GM19035 (cell line): Measurements from ENCODE around the gene UBR4.
"Not testable (repeated sequence)": the region's sequence is repeated elsewhere in the genome, so short reads cannot be mapped to it uniquely, and the experiment has no call there.

Experiments
- ATAC-seq: cut with Tn5 transposase; IDR thresholded peaks from one replicate; pipeline ENCODE4 v1.9.1; 2021; ENCODE audit not compliant: unreplicated experiment

Gene UBR4

GRCh38 chr1:19209990-19210771, at the start of gene UBR4:
TSS of gene UBR4 (minus strand) at chr1:19210266. CDS start at chr1:19210248, 18 bp downstream.
- ATAC-seq, result peak; percentile 89

GRCh38 chr1:19258353-19258752, 48.3 kb upstream of the UBR4 start:
- no peak for ATAC-seq

GRCh38 chr1:19257178-19257914, 47.3 kb upstream of the UBR4 start:
- ATAC-seq, result no peak

- not testable (repeated sequence) for ATAC-seq
Measured at GRCh38 chr1:19256301-19256700, 46.2 kb upstream of the UBR4 start.

GRCh38 chr1:19255288-19255687, 45.2 kb upstream of the UBR4 start:
- no peak for ATAC-seq

- ATAC-seq, result no peak
Measured at GRCh38 chr1:19254416-19254815, 44.4 kb upstream of the UBR4 start.

GRCh38 chr1:19251305-19252196, 41.5 kb upstream of the UBR4 start, which contains the start of the genes EMC1 and MRTO4:
TSS of gene EMC1 (minus strand) at chr1:19251524. CDS start at chr1:19251509, 15 bp downstream.
TSS of gene MRTO4 (plus strand) at chr1:19251805. CDS start at chr1:19251836, 31 bp downstream.
- ATAC-seq, result peak; percentile 84

- ATAC-seq, result peak; percentile 7
Measured at GRCh38 chr1:19250629-19251304, 40.7 kb upstream of the UBR4 start.

GRCh38 chr1:19240673-19241538, 30.8 kb upstream of the UBR4 start:
- no peak for ATAC-seq

GRCh38 chr1:19239876-19240275, 29.8 kb upstream of the UBR4 start:
- no peak for ATAC-seq

GRCh38 chr1:19234224-19234623, 24.2 kb upstream of the UBR4 start:
- ATAC-seq, result no peak

- ATAC-seq, result no peak
Measured at GRCh38 chr1:19232524-19232846, 22.4 kb upstream of the UBR4 start.

- not testable (repeated sequence) for ATAC-seq
Measured at GRCh38 chr1:19231736-19232523, 21.9 kb upstream of the UBR4 start.

- ATAC-seq, result no peak
Measured at GRCh38 chr1:19229828-19230325, 19.8 kb upstream of the UBR4 start.

- ATAC-seq, result no peak
Measured at GRCh38 chr1:19229229-19229628, 19.2 kb upstream of the UBR4 start.

- no peak for ATAC-seq
Measured at GRCh38 chr1:19222979-19223824, 13.1 kb upstream of the UBR4 start.

- ATAC-seq, result no peak
Measured at GRCh38 chr1:19222573-19222972, 12.5 kb upstream of the UBR4 start.

GRCh38 chr1:19220991-19221390, 10.9 kb upstream of the UBR4 start:
- ATAC-seq, result no peak
